DMS79 (cell line): ENCODE data around the gene TSHZ3.

Source experiments
- DNase-seq: peaks from one replicate; lab custom pipeline; 2025; lab: John Stamatoyannopoulos, UW

The TSHZ3 gene

GRCh38 chr19:31283701-31284100, 65.5 kb downstream of the TSHZ3 start:
- no peak for DNase-seq

DNA sequence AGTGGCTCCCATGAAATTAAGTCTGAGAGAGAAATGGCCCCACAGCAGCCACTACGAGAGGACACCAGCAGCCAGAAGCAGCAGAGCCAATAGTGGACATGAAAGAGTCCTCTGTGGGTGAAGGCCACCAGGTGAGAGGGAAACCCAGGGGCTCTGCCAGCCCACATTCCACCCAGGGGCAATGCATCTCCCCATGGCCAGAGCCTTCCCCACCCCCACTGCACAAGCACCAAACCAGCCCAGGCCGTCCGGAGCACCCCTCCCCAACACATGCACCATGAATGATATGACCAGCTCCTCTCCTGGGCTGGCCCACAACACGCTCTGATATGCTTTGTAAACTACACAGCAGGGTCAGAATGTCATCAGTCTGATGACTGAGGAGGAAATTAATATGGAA, 66.9 kb downstream of the TSHZ3 start:
- DNase-seq = no peak

DNA sequence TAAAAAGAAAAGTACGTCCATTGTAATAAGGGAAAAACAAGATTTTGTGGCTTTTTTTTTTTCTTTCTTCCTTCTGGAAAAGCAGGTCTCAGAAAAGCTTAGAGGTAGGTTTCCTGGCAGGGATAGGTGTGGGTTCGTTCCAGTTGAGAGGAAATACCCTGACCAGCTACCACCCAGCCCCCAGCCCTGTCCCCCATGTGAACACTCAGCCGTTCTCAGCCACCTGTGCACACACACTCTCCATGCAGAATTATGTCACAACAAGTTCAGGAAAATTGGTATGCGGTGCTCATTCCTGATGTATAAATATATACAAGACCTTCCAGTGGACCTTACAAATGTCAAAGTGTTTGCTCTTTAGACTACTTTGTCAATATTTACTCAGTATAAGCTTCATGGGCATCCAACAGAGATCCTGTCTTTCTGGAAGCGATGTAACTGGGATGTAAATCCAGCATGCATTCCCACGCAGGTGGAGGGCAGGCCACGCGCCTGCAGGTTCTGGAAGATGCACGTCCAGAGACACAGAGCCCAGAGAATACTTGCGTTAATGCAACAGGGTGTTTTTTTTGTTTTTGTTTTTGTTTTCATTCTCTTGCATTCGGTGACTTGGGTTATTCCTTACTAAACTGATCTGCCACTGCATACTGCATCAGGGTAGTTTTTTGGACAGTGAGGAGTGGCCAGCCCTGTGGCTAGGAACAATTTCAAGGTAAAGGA, 68.8 kb downstream of the TSHZ3 start:
- no peak for DNase-seq

DNA sequence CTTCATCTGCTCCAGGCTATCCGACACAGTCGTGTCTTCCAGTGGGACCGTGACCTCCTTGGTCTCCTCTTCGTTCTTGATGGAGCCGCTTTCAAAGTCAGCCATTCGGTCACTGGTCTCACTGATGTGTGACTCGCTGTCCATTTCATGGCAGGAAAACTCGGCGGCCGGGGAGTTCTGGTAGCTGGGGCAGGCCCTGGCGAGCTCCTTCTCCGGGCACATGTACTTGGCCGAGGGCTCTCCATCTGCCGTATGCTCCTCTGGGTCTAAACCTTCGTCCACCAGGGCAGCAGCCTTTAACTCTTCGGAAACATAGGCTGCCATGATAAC, 69.8 kb downstream of the TSHZ3 start:
- DNase-seq = no peak

- DNase-seq = no peak
Observed at GRCh38 chr19:31278555-31279435, 70.4 kb downstream of the TSHZ3 start.

DNA sequence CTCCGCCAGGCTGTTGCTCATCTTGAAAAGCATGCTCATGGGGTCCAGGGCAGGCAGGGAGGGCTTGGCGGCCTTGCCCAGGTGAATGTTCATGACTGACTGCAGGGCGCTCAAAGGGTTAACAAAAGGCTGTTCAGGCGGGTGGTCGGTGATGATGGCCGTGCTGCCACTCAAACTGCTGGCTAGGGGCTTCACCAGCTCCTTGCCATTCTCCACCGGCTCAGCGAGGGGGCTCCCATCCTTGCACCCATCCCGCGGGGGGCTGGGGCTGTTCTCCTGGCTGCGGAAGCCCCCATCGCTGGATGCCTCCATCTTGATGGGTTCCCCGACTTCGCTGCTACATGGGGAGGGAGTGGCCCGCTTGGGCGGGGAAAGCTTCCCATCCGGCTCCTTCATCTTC, 71.7 kb downstream of the TSHZ3 start:
- no peak for DNase-seq

DNA sequence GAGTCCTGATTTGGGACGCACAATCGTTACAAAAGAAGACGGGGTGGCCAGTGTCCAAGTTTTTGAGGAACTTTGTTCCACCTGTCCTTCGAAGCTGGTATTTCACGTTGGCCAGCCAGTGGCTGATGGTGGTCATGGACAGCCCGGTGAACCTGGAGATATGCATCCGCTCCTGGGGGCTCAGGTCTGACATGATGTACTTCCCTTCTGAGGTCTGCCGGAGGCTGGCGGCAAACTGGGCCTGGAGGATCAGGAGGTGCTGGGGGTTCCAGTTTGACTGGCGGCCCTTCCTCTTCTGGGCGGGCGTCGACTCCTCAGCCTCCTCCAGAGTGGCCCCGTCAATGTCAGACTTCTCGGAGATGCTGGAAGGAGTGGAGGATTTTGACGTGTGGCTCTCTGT, 72.4 kb downstream of the TSHZ3 start:
- DNase-seq = no peak

DNA sequence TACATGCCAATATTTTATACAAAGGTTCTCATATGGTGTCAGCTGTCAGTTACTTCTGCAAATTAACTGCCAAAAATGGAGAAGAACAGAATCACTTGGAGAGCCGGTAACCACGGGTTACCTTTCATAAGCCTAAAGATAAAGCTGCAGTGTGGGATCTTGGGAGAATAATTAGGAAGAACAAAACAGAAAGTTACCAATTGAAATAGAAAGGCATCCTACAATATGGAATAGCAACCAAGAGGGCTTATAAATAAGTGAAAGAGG, 74.2 kb downstream of the TSHZ3 start:
- no peak for DNase-seq

GRCh38 chr19:31274251-31275067, 74.8 kb downstream of the TSHZ3 start:
- DNase-seq = no peak

GRCh38 chr19:31272583-31273106, 76.6 kb downstream of the TSHZ3 start:
- DNase-seq = no peak

- no peak for DNase-seq
Observed at GRCh38 chr19:31271306-31271911, 77.8 kb downstream of the TSHZ3 start.

DNA sequence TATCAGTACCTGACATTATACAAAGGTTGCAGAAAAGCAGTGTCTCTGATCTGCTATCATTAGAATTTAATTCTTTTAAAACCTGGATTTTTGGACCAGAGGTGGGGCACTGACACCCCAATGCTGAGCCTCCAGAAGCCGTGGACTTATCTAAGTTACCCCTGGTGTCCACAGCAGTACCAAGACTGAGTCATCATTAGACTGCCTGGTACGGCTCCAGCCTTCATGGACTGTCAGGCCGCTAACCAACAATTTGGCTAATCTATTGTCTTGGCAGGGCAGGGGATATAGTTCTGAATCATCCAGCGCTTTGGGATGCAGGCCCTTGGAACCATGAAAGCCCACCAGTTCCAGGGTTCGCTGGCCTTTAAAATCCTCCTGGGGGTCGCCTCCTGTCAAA, 78.3 kb downstream of the TSHZ3 start:
- no peak for DNase-seq

GRCh38 chr19:31269425-31270127, 79.7 kb downstream of the TSHZ3 start:
- no peak for DNase-seq

- no peak for DNase-seq
Observed at GRCh38 chr19:31268751-31269383, 80.4 kb downstream of the TSHZ3 start.

DNA sequence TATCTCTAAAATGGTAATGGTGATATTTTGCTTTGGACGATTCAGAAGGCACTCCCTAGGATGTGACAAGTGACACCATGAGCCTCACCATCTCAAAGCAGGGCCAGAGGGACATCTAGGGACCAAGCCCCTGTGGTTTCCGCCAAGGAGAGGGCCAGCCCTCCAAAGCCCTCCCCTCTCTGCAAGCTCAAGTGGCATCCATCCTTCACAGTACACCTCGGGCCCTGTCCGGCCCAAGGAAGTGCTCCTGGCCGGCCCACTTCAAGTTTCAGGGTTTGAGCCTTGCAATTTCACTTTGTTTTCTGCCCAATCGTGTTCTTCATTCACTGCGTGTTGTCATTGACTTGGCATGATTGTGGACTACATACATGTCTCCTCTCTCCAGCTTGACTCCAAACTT, 82.5 kb downstream of the TSHZ3 start:
- no peak for DNase-seq

GRCh38 chr19:31266196-31266595, 83.0 kb downstream of the TSHZ3 start:
- no peak for DNase-seq

DNA sequence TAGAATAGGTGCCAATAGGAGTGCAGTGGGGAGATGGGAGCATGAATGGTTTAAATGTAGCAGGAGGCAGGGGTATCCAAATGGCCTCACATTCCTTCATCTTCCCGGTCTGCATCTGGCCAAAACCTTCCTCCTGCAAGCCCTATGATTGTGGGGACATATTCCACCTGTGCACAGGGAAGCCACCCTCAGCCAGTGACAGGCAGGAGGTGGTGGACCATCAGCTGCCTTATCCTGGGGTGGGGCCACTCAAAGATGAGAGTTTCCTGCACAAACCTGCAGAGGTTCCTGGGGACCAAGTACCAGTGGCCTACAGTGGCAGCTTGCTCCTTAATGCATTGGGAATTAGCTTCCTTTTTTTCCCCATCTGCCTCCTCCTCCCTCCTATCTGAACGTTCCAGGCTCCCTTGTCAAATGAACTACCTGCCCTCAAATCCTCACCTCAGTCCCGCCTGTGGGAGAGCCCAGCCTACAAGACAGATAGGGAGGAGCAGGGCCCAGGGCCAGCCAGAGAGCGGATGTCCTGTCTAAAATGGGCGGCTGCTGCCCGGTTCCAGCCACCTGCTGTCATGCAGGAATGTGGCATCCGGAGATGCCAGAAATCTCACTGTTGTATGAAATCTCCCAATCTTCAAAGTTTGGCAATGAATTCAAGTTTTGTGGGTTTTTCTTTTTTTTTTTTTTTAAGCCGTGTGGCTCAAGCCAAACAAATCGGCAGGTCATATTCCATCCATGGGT, 85.0 kb downstream of the TSHZ3 start:
- DNase-seq = no peak

GRCh38 chr19:31263328-31263727, 85.9 kb downstream of the TSHZ3 start:
- DNase-seq = no peak

DNA sequence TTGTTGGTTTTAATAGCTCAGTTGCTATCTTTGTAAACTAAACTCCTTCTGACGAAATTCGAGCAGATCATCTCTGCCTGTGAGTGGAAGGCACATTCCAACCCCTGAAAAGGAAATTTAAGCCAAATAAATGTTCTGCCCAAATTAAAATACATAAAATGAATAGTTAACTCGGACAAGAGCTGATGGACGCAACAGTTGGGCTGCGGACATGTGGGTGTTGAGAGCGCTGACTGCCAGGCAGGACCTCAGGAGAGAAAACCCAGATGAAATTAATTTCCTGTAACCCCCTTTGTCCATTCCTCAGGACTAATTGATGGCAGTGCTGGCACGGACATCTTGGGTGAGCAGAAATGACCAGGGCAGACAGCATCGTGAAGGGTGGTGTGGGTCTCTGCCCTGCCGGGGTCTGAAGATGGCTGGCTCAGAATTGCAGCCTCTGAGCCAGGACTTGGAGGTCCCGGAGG, 86.5 kb downstream of the TSHZ3 start:
- no peak for DNase-seq

DNA sequence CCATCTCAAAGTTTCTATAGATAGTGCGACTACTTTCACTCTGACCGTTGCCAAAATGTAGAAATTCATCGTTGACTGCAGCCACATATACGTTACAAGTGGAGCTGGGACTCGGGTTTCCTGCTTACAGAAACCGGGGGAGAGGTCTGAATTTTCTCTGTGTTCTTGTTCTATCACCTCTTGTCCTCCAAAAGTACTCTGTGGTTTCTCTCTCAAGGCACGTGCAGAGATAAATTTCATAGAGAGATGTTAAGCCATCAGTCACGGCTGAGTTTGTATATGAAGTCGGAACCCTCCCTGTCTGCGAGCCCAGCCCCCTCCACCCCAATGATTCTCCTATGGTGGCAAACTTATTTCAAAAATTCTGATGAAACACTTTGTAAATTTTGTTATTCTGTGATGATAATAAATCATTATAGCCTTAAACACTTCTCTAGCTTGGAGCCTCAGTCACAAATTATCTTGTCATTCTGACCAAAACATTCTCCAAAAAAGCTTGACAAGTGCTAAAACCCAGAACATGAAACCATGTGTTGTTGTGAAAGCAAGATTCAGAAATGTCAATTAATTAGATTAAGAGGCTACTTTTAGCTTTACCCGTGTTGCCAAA, 87.5 kb downstream of the TSHZ3 start:
- peak; percentile 58 for DNase-seq
